ENCODE results near the gene MAU2.
"Not testable (repeated sequence)": the region's sequence is repeated elsewhere in the genome, so short reads cannot be mapped to it uniquely, and the experiment has no call there.

The MAU2 gene

GRCh38 chr19:19371059-19371458 lies 50.4 kb downstream of the MAU2 start:
- DNase-seq (ENCODE audit: low read depth) = no peak
- H3K4me3 ChIP-seq (ENCODE audit: low read depth, low read length) = no peak overlapping the region

- no peak overlapping the region for H3K4me3 ChIP-seq (ENCODE audit: low read depth, low read length)
- no peak for DNase-seq (ENCODE audit: low read depth)
Measured at GRCh38 chr19:19372656-19373416, 52.2 kb downstream of the MAU2 start.

- H3K4me3 ChIP-seq (ENCODE audit: low read depth, low read length) = no peak overlapping the region
- DNase-seq (ENCODE audit: low read depth) = no peak
Measured at GRCh38 chr19:19379527-19379926, 58.9 kb downstream of the MAU2 start.

- DNase-seq (ENCODE audit: low read depth); H3K4me3 ChIP-seq (ENCODE audit: low read depth, low read length): not testable (repeated sequence)
Measured at GRCh38 chr19:19380316-19380715, 59.7 kb downstream of the MAU2 start.

- DNase-seq (ENCODE audit: low read depth) = no peak
- H3K4me3 ChIP-seq (ENCODE audit: low read depth, low read length) = no peak overlapping the region
Measured at GRCh38 chr19:19381007-19381926, 60.6 kb downstream of the MAU2 start.

GRCh38 chr19:19382118-19382517 lies 61.5 kb downstream of the MAU2 start:
- no peak for DNase-seq (ENCODE audit: low read depth)
- H3K4me3 ChIP-seq (ENCODE audit: low read depth, low read length) = no peak overlapping the region

- no peak for DNase-seq (ENCODE audit: low read depth)
- H3K4me3 ChIP-seq (ENCODE audit: low read depth, low read length) = peak overlapping the region; percentile 47
Measured at GRCh38 chr19:19384486-19384885, 63.9 kb downstream of the MAU2 start.

GRCh38 chr19:19385131-19385895 lies 64.7 kb downstream of the MAU2 start:
- H3K4me3 ChIP-seq (ENCODE audit: low read depth, low read length) = peak overlapping the region; percentile 84

GRCh38 chr19:19385896-19386869 lies 65.6 kb downstream of the MAU2 start:
- H3K4me3 ChIP-seq (ENCODE audit: low read depth, low read length) = peak overlapping the region; percentile 84
- no peak for DNase-seq (ENCODE audit: low read depth)

More at GRCh38 chr19:19385131-19385895, 64.7 kb downstream of the MAU2 start:
- peak; percentile 99 for DNase-seq (ENCODE audit: low read depth)

GRCh38 chr19:19387108-19387507 lies 66.5 kb downstream of the MAU2 start:
- no peak for DNase-seq (ENCODE audit: low read depth)
- peak overlapping the region; percentile 84 for H3K4me3 ChIP-seq (ENCODE audit: low read depth, low read length)

- no peak for DNase-seq (ENCODE audit: low read depth)
- H3K4me3 ChIP-seq (ENCODE audit: low read depth, low read length) = no peak overlapping the region
Measured at GRCh38 chr19:19388568-19389555, 68.2 kb downstream of the MAU2 start.

- not testable (repeated sequence) for DNase-seq (ENCODE audit: low read depth); H3K4me3 ChIP-seq (ENCODE audit: low read depth, low read length)
Measured at GRCh38 chr19:19389683-19390082, 69.1 kb downstream of the MAU2 start.

- not testable (repeated sequence) for DNase-seq (ENCODE audit: low read depth); H3K4me3 ChIP-seq (ENCODE audit: low read depth, low read length)
Measured at GRCh38 chr19:19394333-19394732, 73.7 kb downstream of the MAU2 start.

GRCh38 chr19:19399733-19400433 lies 79.3 kb downstream of the MAU2 start:
- no peak for DNase-seq (ENCODE audit: low read depth)

GRCh38 chr19:19402656-19403372 lies 82.2 kb downstream of the MAU2 start:
- H3K4me3 ChIP-seq (ENCODE audit: low read depth, low read length) = no peak overlapping the region
- no peak for DNase-seq (ENCODE audit: low read depth)

More at GRCh38 chr19:19399733-19400433, 79.3 kb downstream of the MAU2 start:
- H3K4me3 ChIP-seq (ENCODE audit: low read depth, low read length) = no peak overlapping the region

- no peak for DNase-seq (ENCODE audit: low read depth)
- no peak overlapping the region for H3K4me3 ChIP-seq (ENCODE audit: low read depth, low read length)
Measured at GRCh38 chr19:19403373-19403901, 82.8 kb downstream of the MAU2 start.
